ENCODE measurements around the gene ATP10B.
A peak's percentile ranks its signal among the peaks of the same experiment; 100 is the strongest.

Gene ATP10B

DNA sequence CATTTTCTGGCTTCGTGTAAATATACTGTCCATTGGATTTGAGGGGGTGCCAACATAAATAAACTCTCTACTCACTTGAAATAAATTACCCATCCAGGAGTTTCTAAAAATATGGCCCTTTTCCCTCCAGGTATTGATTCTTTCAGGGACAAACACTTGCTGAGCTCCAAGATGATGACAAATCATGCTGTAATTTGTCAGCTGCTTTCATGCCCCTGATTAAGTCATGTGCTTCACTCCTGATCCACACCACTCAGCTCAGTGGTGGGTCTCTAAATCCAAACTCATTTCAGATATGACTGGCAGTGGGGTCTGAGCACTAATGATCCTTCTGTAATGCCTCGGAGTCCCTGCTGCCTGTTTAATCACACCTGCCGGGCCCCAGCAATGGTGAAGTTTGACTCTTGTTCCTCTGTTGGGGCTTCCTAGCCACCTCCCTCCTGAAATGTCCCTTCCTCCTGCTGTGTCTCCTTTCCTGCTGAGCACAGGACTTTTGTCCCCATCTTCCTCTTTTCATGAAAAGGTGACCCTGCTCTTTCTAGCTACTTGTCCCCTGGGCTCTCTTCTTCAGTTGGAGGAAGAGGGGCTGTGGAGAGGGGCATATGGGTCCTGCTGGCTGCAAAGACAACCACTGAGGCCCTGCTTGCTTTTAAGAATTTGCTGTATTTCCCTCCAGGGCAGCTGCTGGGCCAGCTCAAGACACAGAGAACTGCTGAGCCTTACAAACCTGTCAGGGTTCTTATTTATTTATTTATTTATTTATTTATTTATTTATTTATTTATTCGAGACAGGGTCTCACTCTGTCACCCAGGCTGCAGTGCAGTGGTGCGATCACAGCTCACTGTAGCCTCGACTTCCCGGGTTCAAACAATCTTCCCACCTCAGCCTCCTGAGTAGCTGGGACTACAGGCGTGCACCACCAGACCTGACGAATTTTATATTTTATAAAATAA lies 200.0 kb downstream of the ATP10B start:
- Mint-ChIP-seq H3K36me3 (no peaks in the 10 kb centered on the region), H3K9me3 (no peaks in the 10 kb centered on the region), H3K4me3 (no peak overlapping the region), H3K27me3 (peaks cover 1% of the 10 kb centered on the region), H3K4me1 (no peaks in the 10 kb centered on the region), H3K27ac (no peak overlapping the region)

- Mint-ChIP-seq H3K4me1 (no peaks in the 10 kb centered on the region), H3K36me3 (no peaks in the 10 kb centered on the region), H3K27me3 (no peaks in the 10 kb centered on the region), H3K4me3 (no peak overlapping the region), H3K27ac (no peak overlapping the region), H3K9me3 (no peaks in the 10 kb centered on the region)
Observed at GRCh38 chr5:160649304-160649703, 202.7 kb downstream of the ATP10B start.

DNA sequence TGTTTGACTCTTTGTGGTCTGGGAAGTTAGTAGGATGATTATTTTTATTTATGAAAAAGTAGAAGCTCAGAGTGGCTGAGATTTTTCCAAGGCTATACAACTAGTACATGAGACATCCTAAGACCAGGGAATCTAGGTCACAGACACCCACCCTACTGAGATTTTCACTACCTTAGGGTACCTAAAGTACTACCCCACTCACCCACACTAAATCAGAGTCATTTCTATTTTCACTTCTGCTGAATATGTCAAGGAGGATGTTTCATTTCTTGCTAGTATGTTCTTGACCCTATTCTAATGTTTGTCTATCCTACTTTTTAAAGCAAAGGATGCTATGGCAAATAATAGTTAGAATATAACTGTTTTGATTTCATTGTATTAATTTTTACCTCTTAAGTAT lies 206.0 kb downstream of the ATP10B start:
- Mint-ChIP-seq H3K9me3 (no peaks in the 10 kb centered on the region), H3K27me3 (no peaks in the 10 kb centered on the region), H3K36me3 (no peaks in the 10 kb centered on the region), H3K4me3 (no peak overlapping the region), H3K4me1 (no peaks in the 10 kb centered on the region), H3K27ac (no peak overlapping the region)

GRCh38 chr5:160643616-160644240 lies 208.3 kb downstream of the ATP10B start:
- Mint-ChIP-seq H3K27me3 (no peaks in the 10 kb centered on the region), H3K4me1 (no peaks in the 10 kb centered on the region), H3K9me3 (no peaks in the 10 kb centered on the region), H3K36me3 (no peaks in the 10 kb centered on the region), H3K27ac (no peak overlapping the region), H3K4me3 (no peak overlapping the region)

- H3K27ac Mint-ChIP-seq = no peak overlapping the region
- no peak overlapping the region for H3K4me3 Mint-ChIP-seq
- H3K4me1 Mint-ChIP-seq = no peaks in the 10 kb centered on the region
- no peaks in the 10 kb centered on the region for H3K36me3 Mint-ChIP-seq
- no peaks in the 10 kb centered on the region for H3K9me3 Mint-ChIP-seq
- H3K27me3 Mint-ChIP-seq = no peaks in the 10 kb centered on the region
Observed at GRCh38 chr5:160641405-160641804, 210.6 kb downstream of the ATP10B start.

DNA sequence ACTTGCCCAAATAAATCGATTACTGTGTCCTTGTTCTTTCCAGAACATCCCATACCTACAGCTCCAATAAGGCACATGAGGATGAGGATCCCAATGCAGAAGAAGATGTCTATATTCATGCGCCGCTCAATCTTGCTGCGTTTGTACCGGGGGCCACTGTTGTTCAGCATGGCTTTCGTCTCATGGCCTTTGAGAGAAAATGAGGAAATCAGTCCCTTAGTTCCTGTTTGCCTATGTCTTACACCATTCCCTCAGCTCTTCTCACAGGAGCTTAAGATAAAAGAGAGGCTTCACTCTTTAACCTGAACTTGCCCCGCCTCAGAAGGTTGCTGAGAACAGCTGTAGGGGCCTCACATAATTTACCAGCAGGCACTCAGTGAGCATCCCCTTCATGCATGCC lies 211.6 kb downstream of the ATP10B start:
- H3K27ac Mint-ChIP-seq = no peak overlapping the region
- H3K9me3 Mint-ChIP-seq = no peaks in the 10 kb centered on the region
- no peaks in the 10 kb centered on the region for H3K36me3 Mint-ChIP-seq

DNA sequence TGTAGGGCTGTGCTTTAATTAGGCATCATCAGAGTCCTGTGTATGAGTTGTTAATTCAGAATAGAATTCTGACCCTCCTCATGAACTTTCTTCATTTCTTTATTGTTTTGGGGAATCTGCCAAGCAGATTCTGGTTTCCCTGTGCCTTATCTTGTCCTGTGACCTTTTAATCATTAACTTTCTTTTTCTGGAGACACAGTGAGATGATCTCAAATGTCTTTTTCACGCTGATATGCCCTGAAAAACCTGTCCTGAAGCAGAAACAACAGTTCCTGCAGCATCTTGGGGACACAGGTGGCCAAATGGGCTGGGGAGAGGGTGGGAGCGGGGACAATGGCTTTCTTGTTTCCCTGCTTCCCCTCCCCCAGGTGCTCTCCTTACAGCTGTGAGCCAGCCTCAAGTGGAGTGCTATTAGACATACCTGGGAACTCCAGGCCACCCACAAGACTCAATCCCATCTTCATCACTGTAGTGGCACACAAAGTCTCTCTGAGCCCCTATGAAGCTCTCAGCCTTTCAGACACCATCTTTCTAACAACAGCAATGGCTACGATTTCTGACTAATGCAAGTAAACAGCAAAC lies 213.8 kb downstream of the ATP10B start:
- H3K27me3 Mint-ChIP-seq = no peaks in the 10 kb centered on the region
- H3K4me3 Mint-ChIP-seq = no peak overlapping the region
- no peak overlapping the region for H3K27ac Mint-ChIP-seq
- no peaks in the 10 kb centered on the region for H3K9me3 Mint-ChIP-seq
- H3K36me3 Mint-ChIP-seq = no peaks in the 10 kb centered on the region
- H3K4me1 Mint-ChIP-seq = no peaks in the 10 kb centered on the region

More for the DNA sequence above, 211.6 kb downstream of the ATP10B start:
- no peak overlapping the region for H3K4me3 Mint-ChIP-seq
- no peaks in the 10 kb centered on the region for H3K4me1 Mint-ChIP-seq
- H3K27me3 Mint-ChIP-seq = no peaks in the 10 kb centered on the region

DNA sequence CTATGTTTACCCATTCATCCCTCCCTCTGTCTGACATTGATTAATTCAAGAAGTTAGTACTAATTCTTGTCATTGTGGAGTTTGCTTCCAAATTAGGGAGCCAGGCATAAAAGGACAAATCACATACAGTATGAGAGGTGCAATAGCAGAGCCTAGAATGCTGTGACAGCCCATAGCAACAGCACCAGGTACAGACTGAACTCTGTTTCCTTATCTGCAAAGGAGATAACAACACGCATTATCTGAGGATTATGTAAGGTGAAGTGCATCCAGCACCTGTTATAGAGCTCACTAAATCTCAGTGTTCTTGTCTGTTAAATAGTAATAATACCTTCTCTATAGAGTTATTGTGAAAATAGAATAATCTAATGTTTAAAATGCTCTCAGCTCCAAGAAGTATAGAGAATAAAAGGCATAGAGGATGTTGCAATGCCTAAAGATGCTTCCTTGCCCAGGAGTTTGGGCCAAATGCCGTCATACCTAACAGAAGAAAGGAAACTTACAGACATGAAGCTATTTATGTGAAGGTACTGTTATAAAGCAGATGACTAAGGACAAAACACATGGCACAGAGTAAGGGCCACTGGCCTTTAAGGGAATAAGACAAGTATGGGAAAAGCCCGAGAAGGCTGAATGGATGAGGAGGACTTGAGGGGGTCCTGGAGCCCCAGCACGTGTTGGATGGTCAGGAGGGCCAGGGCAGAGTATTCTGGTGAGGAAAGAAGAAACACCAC lies 214.5 kb downstream of the ATP10B start:
- no peaks in the 10 kb centered on the region for H3K4me1 Mint-ChIP-seq
- H3K27me3 Mint-ChIP-seq = no peaks in the 10 kb centered on the region
- H3K27ac Mint-ChIP-seq = no peak overlapping the region
- no peaks in the 10 kb centered on the region for H3K36me3 Mint-ChIP-seq
- H3K9me3 Mint-ChIP-seq = no peaks in the 10 kb centered on the region
- no peak overlapping the region for H3K4me3 Mint-ChIP-seq

DNA sequence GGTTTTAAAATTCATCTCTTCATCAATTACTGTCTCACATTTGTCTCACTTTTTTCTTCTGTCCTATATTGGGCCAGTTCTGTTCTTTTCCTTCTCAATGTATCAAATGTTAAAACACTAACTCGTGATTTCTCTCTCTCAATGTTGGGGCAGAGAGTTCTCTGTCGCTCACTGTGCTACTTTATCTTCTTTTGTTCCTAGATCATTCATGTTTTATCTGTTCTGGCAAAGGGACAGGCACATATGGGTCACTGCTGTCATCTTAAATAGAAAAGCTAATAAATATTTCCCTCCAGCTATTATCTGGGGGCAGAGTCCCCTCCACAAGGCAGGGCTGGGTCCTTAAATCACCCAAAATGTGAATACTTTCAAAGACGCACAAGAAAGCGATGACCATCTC lies 216.3 kb downstream of the ATP10B start:
- Mint-ChIP-seq H3K36me3 (no peaks in the 10 kb centered on the region), H3K9me3 (no peaks in the 10 kb centered on the region), H3K27ac (no peak overlapping the region), H3K4me1 (no peaks in the 10 kb centered on the region), H3K4me3 (no peak overlapping the region), H3K27me3 (no peaks in the 10 kb centered on the region)

DNA sequence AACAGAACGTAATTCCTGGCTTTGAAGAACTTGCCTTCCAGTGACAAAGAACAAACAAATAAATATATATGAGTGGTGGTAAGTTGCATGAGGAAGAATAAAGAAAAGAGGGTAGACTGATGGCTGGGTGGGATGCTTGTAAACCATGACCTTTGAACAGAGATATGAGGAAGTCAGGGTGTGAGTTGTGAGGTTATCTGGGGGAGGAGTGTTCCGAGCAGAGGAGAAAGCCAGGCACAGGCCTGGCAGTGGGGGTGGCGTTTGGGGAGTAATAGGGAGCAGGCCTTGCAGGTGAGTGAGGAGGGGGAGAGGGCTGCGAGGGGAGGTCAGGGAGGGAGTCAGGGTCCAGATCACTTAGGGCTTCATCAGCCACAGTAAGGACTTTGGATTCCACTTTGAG lies 217.0 kb downstream of the ATP10B start:
- H3K9me3 Mint-ChIP-seq = no peaks in the 10 kb centered on the region
- no peaks in the 10 kb centered on the region for H3K4me1 Mint-ChIP-seq
- H3K4me3 Mint-ChIP-seq = no peak overlapping the region
- H3K27ac Mint-ChIP-seq = no peak overlapping the region
- H3K36me3 Mint-ChIP-seq = no peaks in the 10 kb centered on the region
- no peaks in the 10 kb centered on the region for H3K27me3 Mint-ChIP-seq

DNA sequence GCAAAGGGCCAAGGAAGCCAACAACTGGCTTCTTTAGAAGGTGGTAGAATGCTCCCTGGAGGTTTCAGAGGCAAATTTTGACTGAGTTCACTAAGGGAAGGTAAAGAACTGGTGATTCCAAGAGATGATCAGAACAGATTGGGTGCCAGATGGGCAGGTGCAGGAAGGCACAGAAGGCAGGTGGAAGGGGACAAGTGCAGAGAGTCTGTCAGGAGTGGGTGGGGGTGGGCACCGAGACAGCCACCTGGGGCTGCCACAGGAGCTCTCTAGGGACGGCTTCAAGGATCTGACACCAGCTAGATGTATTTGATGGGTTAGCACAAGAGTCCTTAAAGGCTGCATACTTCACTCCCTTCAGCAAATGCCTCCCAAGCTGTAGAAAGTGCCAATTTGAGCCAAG lies 223.0 kb downstream of the ATP10B start:
- H3K27me3 Mint-ChIP-seq = no peaks in the 10 kb centered on the region
- no peak overlapping the region for H3K4me3 Mint-ChIP-seq
- H3K36me3 Mint-ChIP-seq = no peaks in the 10 kb centered on the region
- H3K9me3 Mint-ChIP-seq = no peaks in the 10 kb centered on the region
- no peaks in the 10 kb centered on the region for H3K4me1 Mint-ChIP-seq
- H3K27ac Mint-ChIP-seq = peak overlapping the region; percentile 30

GRCh38 chr5:160628619-160628968 lies 223.4 kb downstream of the ATP10B start:
- Mint-ChIP-seq H3K27ac (no peak overlapping the region), H3K4me3 (no peak overlapping the region), H3K9me3 (no peaks in the 10 kb centered on the region), H3K27me3 (peaks cover 1% of the 10 kb centered on the region), H3K36me3 (no peaks in the 10 kb centered on the region), H3K4me1 (no peaks in the 10 kb centered on the region)

DNA sequence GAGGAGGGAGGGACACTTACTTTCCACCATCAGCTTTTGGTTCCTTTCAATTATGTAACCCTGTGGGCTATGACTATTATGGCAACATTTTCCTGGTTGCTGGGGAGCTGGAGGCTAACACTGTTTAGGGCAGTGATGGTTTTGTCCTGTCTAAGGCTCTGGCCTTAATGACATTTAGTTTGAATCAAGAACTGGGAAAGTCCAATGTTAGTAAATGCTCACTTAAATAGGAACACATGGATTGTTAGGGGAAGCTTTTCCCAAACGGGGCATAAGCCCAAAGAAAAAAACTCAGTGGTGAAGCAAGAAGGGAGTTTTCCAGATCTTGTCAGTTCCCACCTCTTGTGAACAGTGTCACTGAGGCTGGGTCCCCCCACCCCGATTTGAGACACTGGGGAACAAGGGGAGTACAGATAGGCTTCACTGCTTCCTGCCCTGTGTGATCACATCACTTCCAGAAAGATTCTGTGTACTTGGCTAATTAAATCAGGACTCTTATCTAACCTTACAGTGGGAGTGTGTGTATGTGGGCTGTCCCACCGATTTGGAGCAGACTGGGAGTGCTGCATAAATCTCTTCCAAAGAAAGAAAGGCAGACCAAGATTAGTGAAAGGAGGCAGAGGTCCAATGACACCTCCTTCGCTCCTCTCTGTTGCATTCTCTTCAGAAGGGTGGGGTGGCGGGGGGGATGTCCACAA lies 223.9 kb downstream of the ATP10B start:
- Mint-ChIP-seq H3K9me3 (no peaks in the 10 kb centered on the region), H3K36me3 (no peaks in the 10 kb centered on the region), H3K27me3 (peaks cover 1% of the 10 kb centered on the region), H3K4me1 (no peaks in the 10 kb centered on the region), H3K27ac (no peak overlapping the region), H3K4me3 (no peak overlapping the region)

- Mint-ChIP-seq H3K4me3 (no peak overlapping the region), H3K36me3 (no peaks in the 10 kb centered on the region), H3K27ac (no peak overlapping the region), H3K4me1 (no peaks in the 10 kb centered on the region), H3K27me3 (peaks cover 8% of the 10 kb centered on the region), H3K9me3 (no peaks in the 10 kb centered on the region)
Observed at GRCh38 chr5:160626322-160626721, 225.7 kb downstream of the ATP10B start.

DNA sequence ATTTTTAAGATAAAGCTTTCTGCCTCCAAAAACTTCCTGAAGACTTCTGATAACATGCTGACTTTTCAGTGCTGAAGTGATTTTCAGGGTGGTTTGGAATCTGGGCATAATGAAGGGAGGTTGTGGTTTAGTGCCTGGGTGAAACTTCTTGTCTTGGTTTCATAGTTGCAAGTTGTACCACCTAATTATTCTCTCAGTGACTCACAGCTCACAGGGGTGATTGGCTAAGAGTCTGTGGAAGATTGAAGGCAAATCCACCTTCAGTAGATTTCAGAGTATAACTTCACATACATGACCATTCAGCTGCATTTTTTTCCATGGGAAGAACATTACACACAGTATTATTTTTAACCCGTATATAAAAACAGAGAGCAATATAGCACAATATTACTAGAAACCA lies 230.5 kb downstream of the ATP10B start:
- Mint-ChIP-seq H3K4me3 (no peak overlapping the region), H3K9me3 (no peaks in the 10 kb centered on the region), H3K4me1 (no peaks in the 10 kb centered on the region), H3K36me3 (no peaks in the 10 kb centered on the region), H3K27ac (no peak overlapping the region), H3K27me3 (peaks cover 11% of the 10 kb centered on the region)

All from activated naive CD4-positive, alpha-beta T cell treated with anti-CD3 and anti-CD28 coated beads, Interleukin-2, amount 50 U/mL, for 24 hours (primary cell).